Peyer's patch (tissue), 4 donors: ENCODE data around the gene SH3RF3. TPM values are rescaled to one million over a fixed set of nuclear protein-coding genes. Genes with fewer than 3 reads are reported as not detected.

Experiments
- DNase-seq, 3 donors: peaks; one replicate each; pipeline ENCODE4 v3.0.0-alpha.2; 2017 to 2019
- H3K27ac ChIP-seq, 4 donors: fragments of 200-600 bp; sonication (generic); one replicate each; pipeline ENCODE4 v1.5.1; 2016 to 2019
- H3K27me3 ChIP-seq, 2 donors: fragments of 200-600 bp; sonication (generic); one replicate each; pipeline ENCODE4 v1.5.1; 2019
- H3K36me3 ChIP-seq, 3 donors: fragments of 200-600 bp; sonication (generic); one replicate each; pipeline ENCODE4 v1.5.1; 2016 to 2019
- H3K4me1 ChIP-seq, 4 donors: fragments of 200-600 bp; sonication (generic); one replicate each; pipeline ENCODE4 v1.5.1; 2016 to 2019
- H3K4me3 ChIP-seq, 4 donors: fragments of 200-600 bp; sonication (generic); 1 replicate in 3 of 4; 2 replicates in 1 of 4; pipeline ENCODE4 v1.5.1; 2016 to 2019; ENCODE audit warnings: mild to moderate bottlenecking in 1 of 4
- H3K9me3 ChIP-seq, 4 donors: fragments of 200-600 bp; sonication (generic); one replicate each; pipeline ENCODE4 v1.5.1; 2016 to 2019; ENCODE audit warnings: mild to moderate bottlenecking in 1 of 4
- POLR2A ChIP-seq, 2 donors: fragments of 450-650 bp; IDR thresholded peaks; one replicate each; pipeline ENCODE4 v1.5.1; 2017; ENCODE audit warnings: antibody characterized with exemption in 2 of 2, mild to moderate bottlenecking in 2 of 2, moderate library complexity in 2 of 2
- total RNA-seq, 4 donors: library from RNA; depleted of rRNA; stranded (reverse); fragments of >200 nt; gene quantifications; one replicate each; pipeline ENCODE4 v1.1.0, GENCODE V29; 2016
- TF ChIP-seq, protein P1 (sequence below), 6 experiments: fragments of 450-650 bp in 4 of 6; fragments of 200-600 bp in 2 of 6; sonication (generic) in 1 of 6; IDR thresholded peaks; one replicate each; pipeline ENCODE4 v1.5.1; 2017 to 2019; ENCODE audit warnings: antibody characterized with exemption in 6 of 6, mild to moderate bottlenecking in 3 of 6, moderate library complexity in 1 of 6

The SH3RF3 gene
- total RNA-seq, 4 donors from 2014 or later: 1.1 to 5.0 (median 3.3) TPM

DNA sequence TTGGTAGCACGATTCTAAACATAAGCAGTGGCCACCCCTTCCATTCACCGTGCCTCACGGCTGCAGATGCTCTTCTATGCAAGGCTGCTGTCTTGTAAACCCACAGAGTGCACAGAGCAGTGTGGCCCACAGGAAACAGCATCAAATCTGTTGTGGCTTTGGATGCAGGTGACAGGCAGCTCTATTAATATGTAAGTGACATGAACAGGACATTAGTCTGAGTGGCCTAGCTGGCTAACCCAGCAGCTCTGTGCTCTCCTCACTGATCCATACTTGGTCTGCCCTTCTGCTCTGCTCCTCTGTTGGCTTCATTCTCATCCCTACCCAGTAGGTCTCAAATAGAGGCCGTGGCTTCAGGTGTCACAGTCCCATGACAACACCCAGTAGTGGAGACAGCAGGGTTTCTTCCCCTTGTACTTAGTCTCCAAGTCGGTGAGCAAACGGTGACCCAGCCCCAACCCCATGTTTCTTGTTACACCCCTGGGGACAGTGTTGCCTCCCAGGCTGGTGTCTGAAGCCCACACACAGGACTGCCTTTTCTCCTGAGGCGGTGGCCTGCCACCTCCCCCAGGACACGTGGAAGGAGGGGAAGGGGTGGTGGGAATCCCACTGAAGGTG, 5.8 kb downstream of the SH3RF3 start:
- no peak overlapping the region for H3K4me3 ChIP-seq
- peaks cover 0 to under 1% (median 0%) of the 10 kb centered on the region in 4 donors for H3K4me1 ChIP-seq
- no peaks in the 10 kb centered on the region for H3K36me3 ChIP-seq
- H3K9me3 ChIP-seq: no peaks in the 10 kb centered on the region
- no peak for TF ChIP-seq POLR2A (IDR thresholded peaks at IDR 0.05)
- TF ChIP-seq, protein P1, sequence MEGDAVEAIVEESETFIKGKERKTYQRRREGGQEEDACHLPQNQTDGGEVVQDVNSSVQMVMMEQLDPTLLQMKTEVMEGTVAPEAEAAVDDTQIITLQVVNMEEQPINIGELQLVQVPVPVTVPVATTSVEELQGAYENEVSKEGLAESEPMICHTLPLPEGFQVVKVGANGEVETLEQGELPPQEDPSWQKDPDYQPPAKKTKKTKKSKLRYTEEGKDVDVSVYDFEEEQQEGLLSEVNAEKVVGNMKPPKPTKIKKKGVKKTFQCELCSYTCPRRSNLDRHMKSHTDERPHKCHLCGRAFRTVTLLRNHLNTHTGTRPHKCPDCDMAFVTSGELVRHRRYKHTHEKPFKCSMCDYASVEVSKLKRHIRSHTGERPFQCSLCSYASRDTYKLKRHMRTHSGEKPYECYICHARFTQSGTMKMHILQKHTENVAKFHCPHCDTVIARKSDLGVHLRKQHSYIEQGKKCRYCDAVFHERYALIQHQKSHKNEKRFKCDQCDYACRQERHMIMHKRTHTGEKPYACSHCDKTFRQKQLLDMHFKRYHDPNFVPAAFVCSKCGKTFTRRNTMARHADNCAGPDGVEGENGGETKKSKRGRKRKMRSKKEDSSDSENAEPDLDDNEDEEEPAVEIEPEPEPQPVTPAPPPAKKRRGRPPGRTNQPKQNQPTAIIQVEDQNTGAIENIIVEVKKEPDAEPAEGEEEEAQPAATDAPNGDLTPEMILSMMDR (IDR thresholded peaks at IDR 0.05): no peak
- H3K27ac ChIP-seq: no peak overlapping the region
- DNase-seq: no peak
- no peaks in the 10 kb centered on the region for H3K27me3 ChIP-seq

DNA sequence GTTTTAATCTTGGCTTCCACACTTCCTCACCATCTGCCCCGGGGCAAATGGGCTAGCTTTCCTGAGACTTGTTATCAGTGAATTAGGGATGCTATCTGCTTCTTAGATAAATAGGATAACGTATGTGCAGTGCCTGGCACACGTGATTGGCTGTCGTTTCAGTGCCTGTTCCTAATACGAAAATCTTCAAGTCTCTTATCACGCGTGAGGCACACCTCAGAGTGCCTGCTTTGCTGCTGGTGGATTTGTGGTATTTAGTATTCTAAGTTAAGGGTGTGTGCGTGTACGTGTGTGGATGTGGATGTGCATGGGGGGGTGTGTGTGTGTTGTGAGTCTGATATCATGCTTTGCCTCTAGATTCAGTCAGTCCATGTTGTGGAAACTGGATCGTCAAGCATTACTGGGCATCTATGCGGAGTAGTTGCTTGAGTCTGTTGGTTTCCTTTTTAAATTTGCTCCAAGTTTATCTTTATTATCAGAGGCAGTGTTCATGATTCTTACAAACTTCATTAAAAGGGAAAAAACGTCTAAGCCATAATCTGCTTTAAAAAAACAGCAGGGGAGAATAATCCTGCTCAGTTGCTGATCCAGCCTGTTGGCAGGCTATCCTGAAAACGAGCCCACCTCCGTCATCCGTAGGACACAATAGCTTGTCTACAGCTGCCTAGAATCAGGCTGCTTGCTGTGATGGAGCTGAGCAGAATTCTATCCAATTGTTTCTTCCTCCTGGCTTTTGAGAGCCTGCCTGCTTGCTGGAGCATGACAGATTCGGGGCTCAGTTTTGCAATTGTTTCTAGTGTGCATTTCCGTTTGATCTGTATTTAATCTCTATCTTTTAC, 6.6 kb downstream of the SH3RF3 start:
- H3K9me3 ChIP-seq: no peaks in the 10 kb centered on the region
- H3K27me3 ChIP-seq: no peaks in the 10 kb centered on the region
- no peaks in the 10 kb centered on the region for H3K36me3 ChIP-seq
- H3K27ac ChIP-seq: no peak overlapping the region
- no peak overlapping the region for H3K4me3 ChIP-seq
- H3K4me1 ChIP-seq: no peaks in the 10 kb centered on the region
- TF ChIP-seq POLR2A (IDR thresholded peaks at IDR 0.05): no peak
- TF ChIP-seq, protein P1 (IDR thresholded peaks at IDR 0.05): no peak
- no peak for DNase-seq

DNA sequence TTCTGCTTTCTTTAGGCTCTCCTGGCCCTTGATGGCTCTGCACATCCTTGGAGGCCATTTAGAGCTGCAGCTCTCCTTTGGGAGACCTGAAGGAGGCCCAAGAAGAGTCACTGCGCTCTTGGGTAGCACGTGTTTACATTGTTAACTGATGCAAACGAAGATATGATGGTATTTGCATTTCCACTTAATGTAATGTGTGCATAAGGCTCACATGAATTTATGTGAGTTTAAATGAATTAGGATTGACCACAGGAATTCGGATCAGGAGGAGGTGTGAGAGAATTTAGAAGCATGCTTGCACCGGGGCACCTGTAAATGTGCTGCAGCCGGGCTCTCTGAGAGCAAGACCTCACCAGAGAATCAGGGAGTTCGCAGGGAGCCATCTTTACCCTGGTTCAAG, 7.5 kb downstream of the SH3RF3 start:
- H3K27me3 ChIP-seq: no peaks in the 10 kb centered on the region
- TF ChIP-seq POLR2A (IDR thresholded peaks at IDR 0.05): no peak
- TF ChIP-seq, protein P1 (IDR thresholded peaks at IDR 0.05): no peak
- no peak for DNase-seq
- H3K9me3 ChIP-seq: no peaks in the 10 kb centered on the region
- no peaks in the 10 kb centered on the region for H3K36me3 ChIP-seq
- no peaks in the 10 kb centered on the region for H3K4me1 ChIP-seq
- H3K4me3 ChIP-seq: no peak overlapping the region
- H3K27ac ChIP-seq: no peak overlapping the region

DNA sequence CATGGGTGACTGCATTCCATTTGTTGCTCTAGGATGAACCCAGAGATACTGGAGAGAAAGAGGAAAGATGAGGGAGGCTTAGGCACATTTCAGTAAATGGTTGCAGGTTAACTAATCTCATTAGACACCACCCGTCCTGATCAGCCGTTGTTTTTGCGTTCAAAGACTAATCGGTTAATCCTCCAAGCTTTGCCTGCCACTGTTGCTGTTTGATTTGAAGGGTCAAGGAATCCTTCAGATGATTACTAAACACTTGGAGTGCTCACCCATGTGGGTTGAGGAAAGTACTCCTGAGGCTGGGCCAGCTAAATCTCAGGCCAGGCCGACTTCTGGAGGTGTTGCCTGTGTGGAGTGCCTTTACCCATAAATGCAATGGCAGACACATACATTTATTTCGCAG, 8.6 kb downstream of the SH3RF3 start:
- no peak overlapping the region for H3K27ac ChIP-seq
- no peak for TF ChIP-seq POLR2A (IDR thresholded peaks at IDR 0.05)
- TF ChIP-seq, protein P1 (IDR thresholded peaks at IDR 0.05): no peak
- H3K4me3 ChIP-seq: no peak overlapping the region
- no peak for DNase-seq
- no peaks in the 10 kb centered on the region for H3K9me3 ChIP-seq
- H3K27me3 ChIP-seq: no peaks in the 10 kb centered on the region
- H3K4me1 ChIP-seq: no peaks in the 10 kb centered on the region
- no peaks in the 10 kb centered on the region for H3K36me3 ChIP-seq

GRCh38 chr2:109138449-109138848, 9.4 kb downstream of the SH3RF3 start:
- H3K27ac ChIP-seq: no peak overlapping the region
- no peaks in the 10 kb centered on the region for H3K4me1 ChIP-seq
- H3K9me3 ChIP-seq: no peaks in the 10 kb centered on the region
- no peaks in the 10 kb centered on the region for H3K27me3 ChIP-seq
- H3K4me3 ChIP-seq: no peak overlapping the region
- TF ChIP-seq, protein P1 (IDR thresholded peaks at IDR 0.05): no peak
- no peak for TF ChIP-seq POLR2A (IDR thresholded peaks at IDR 0.05)
- DNase-seq: no peak
- H3K36me3 ChIP-seq: no peaks in the 10 kb centered on the region
